H9 (cell line): Measurements from ENCODE around the gene COMMD9. TPM values are rescaled to one million over a fixed set of nuclear protein-coding genes. Genes with fewer than 3 reads are reported as not detected.

ENCODE experiments used
- DNase-seq: peaks from one replicate; pipeline ENCODE4 v3.0.0-alpha.2; 2017
- H2AFZ ChIP-seq: one replicate; pipeline ENCODE4 v1.6.1; 2013; ENCODE audit warnings: mild to moderate bottlenecking, low read length, control low read depth, moderate library complexity
- H2AK5ac ChIP-seq: 2 replicates; pipeline ENCODE4 v1.6.1; 2013; ENCODE audit warnings: low read length, control low read depth, mixed read lengths; ENCODE audit not compliant: insufficient read length
- H2BK120ac ChIP-seq: one replicate; pipeline ENCODE4 v1.6.1; 2013; ENCODE audit warnings: low read depth, mild to moderate bottlenecking, low read length, control low read depth, inconsistent platforms; ENCODE audit not compliant: poor library complexity, severe bottlenecking
- H2BK12ac ChIP-seq: 2 replicates; pipeline ENCODE4 v1.6.1; 2013; ENCODE audit warnings: low read length, control low read depth, mixed read lengths, low read depth; ENCODE audit not compliant: insufficient read length
- H2BK15ac ChIP-seq: 2 replicates; pipeline ENCODE4 v1.6.1; 2013; ENCODE audit warnings: low read depth, low read length, control low read depth
- H2BK20ac ChIP-seq: one replicate; pipeline ENCODE4 v1.6.1; 2013; ENCODE audit warnings: low read depth, mild to moderate bottlenecking, low read length, control low read depth, inconsistent platforms; ENCODE audit not compliant: poor library complexity, severe bottlenecking
- H2BK5ac ChIP-seq: 2 replicates; pipeline ENCODE4 v1.6.1; 2013; ENCODE audit warnings: low read length, control low read depth, mixed read lengths; ENCODE audit not compliant: insufficient read length
- H3K14ac ChIP-seq: 2 replicates; pipeline ENCODE4 v1.6.1; 2013; ENCODE audit warnings: low read length, control low read depth; ENCODE audit not compliant: insufficient read depth
- H3K18ac ChIP-seq: 2 replicates; pipeline ENCODE4 v1.6.1; 2013; ENCODE audit warnings: low read depth, mild to moderate bottlenecking, mixed read lengths, low read length, control low read depth; ENCODE audit not compliant: insufficient read length
- H3K23ac ChIP-seq: 2 replicates; pipeline ENCODE4 v1.6.1; 2013; ENCODE audit warnings: low read length, control low read depth, mixed read lengths, low read depth; ENCODE audit not compliant: insufficient read length
- H3K23me2 ChIP-seq: 2 replicates; pipeline ENCODE4 v1.6.1; 2013; ENCODE audit warnings: low read depth, mild to moderate bottlenecking, mixed read lengths, low read length, control low read depth; ENCODE audit not compliant: insufficient read length, poor library complexity, severe bottlenecking
- H3K27ac ChIP-seq: 2 replicates; pipeline ENCODE4 v1.5.1; 2013; ENCODE audit warnings: low read length, control low read depth, mixed read lengths, low read depth; ENCODE audit not compliant: insufficient read length
- H3K27me3 ChIP-seq: 2 replicates; pipeline ENCODE4 v1.6.1; 2013; ENCODE audit warnings: low read length, control low read depth, inconsistent platforms; ENCODE audit not compliant: insufficient read depth
- H3K4ac ChIP-seq: 2 replicates; pipeline ENCODE4 v1.6.1; 2013; ENCODE audit warnings: low read depth, mild to moderate bottlenecking, control low read depth, inconsistent platforms, low read length, moderate library complexity
- H3K4me1 ChIP-seq: 2 replicates; pipeline ENCODE4 v1.6.1; 2013; ENCODE audit warnings: low read length, control low read depth, inconsistent platforms; ENCODE audit not compliant: insufficient read depth
- H3K4me2 ChIP-seq: 2 replicates; pipeline ENCODE4 v1.6.1; 2013; ENCODE audit warnings: low read length, control low read depth, mixed read lengths; ENCODE audit not compliant: insufficient read length, insufficient read depth
- H3K56ac ChIP-seq: 2 replicates; pipeline ENCODE4 v1.6.1; 2013; ENCODE audit warnings: low read depth, mild to moderate bottlenecking, mixed read lengths, low read length, control low read depth; ENCODE audit not compliant: insufficient read length
- H3K79me1 ChIP-seq: 2 replicates; pipeline ENCODE4 v1.6.1; 2013; ENCODE audit warnings: low read depth, mild to moderate bottlenecking, moderate library complexity, low read length, control low read depth, inconsistent platforms; ENCODE audit not compliant: insufficient read depth, poor library complexity, severe bottlenecking
- H3K79me2 ChIP-seq: 2 replicates; pipeline ENCODE4 v1.6.1; 2013; ENCODE audit warnings: low read length, control low read depth, inconsistent platforms; ENCODE audit not compliant: insufficient read depth
- H3K9ac ChIP-seq: 2 replicates; pipeline ENCODE4 v1.6.1; 2013; ENCODE audit warnings: low read length, control low read depth, mixed read lengths; ENCODE audit not compliant: insufficient read length; ENCODE audit errors: extremely low read depth
- H3K9me3 ChIP-seq: one replicate; pipeline ENCODE4 v1.6.1; 2013; ENCODE audit warnings: low read depth, low read length, inconsistent platforms; ENCODE audit not compliant: control insufficient read depth
- H3T11ph ChIP-seq: one replicate; pipeline ENCODE4 v1.6.1; 2013; ENCODE audit warnings: mild to moderate bottlenecking, low read length, control low read depth, inconsistent platforms
- H4K20me1 ChIP-seq: one replicate; pipeline ENCODE4 v1.6.1; 2013; ENCODE audit not compliant: control insufficient read depth, insufficient read length, insufficient read depth
- H4K5ac ChIP-seq: 2 replicates; pipeline ENCODE4 v1.6.1; 2013; ENCODE audit warnings: low read depth, mild to moderate bottlenecking, mixed read lengths, low read length, control low read depth; ENCODE audit not compliant: insufficient read length
- H4K8ac ChIP-seq: replicated peaks from 2 replicates; pipeline ENCODE4 v1.6.1; 2013; ENCODE audit warnings: low read length, control low read depth, mixed read lengths, low read depth; ENCODE audit not compliant: insufficient read length
- H4K91ac ChIP-seq: 2 replicates; pipeline ENCODE4 v1.6.1; 2013; ENCODE audit warnings: low read depth, mild to moderate bottlenecking, moderate library complexity, mixed read lengths, low read length, control low read depth; ENCODE audit not compliant: insufficient read length
- H3K27ac Mint-ChIP-seq, 3 experiments: 2 replicates in 2 of 3; 3 replicates in 1 of 3; pipeline ENCODE4 v1.8.0; 2020 to 2021; ENCODE audit warnings: mixed read lengths in 3 of 3, mild to moderate bottlenecking in 1 of 3, moderate library complexity in 1 of 3
- H3K27me3 Mint-ChIP-seq: 2 replicates; pipeline ENCODE4 v1.8.0; 2021; ENCODE audit warnings: low read depth, mild to moderate bottlenecking, moderate library complexity, mixed read lengths
- H3K36me3 Mint-ChIP-seq, 3 experiments: 2 replicates in 2 of 3; 3 replicates in 1 of 3; pipeline ENCODE4 v1.8.0; 2020 to 2021; ENCODE audit warnings: low read depth in 3 of 3, mixed read lengths in 3 of 3; ENCODE audit not compliant: insufficient read depth in 1 of 3
- H3K4me1 Mint-ChIP-seq, 2 experiments: 2 replicates each; pipeline ENCODE4 v1.8.0; 2020; ENCODE audit warnings: mixed read lengths in 2 of 2
- H3K4me3 Mint-ChIP-seq, 2 experiments: 2 replicates in 1 of 2; 3 replicates in 1 of 2; pipeline ENCODE4 v1.8.0; 2020 to 2021; ENCODE audit warnings: mild to moderate bottlenecking in 2 of 2, mixed read lengths in 2 of 2, moderate library complexity in 1 of 2
- H3K9me3 Mint-ChIP-seq, 2 experiments: 2 replicates in 1 of 2; 3 replicates in 1 of 2; pipeline ENCODE4 v1.8.0; 2020; ENCODE audit warnings: mild to moderate bottlenecking in 2 of 2, mixed read lengths in 2 of 2, moderate library complexity in 1 of 2
- WGBS: extraction: QIAGEN DNeasy Blood & Tissue Kit; methylation state at CpG from one replicate; pipeline ENCODE4 v1.1.7; 2013; ENCODE audit warnings: missing lambda C conversion rate, low lambda C conversion rate, mixed read lengths; ENCODE audit not compliant: insufficient read length; ENCODE audit errors: extremely low coverage; 5-methylcytosine and 5-hydroxymethylcytosine counted together
- total RNA-seq: library from RNA; stranded (reverse); gene quantifications from 2 replicates; pipeline ENCODE4 v1.2.1, GENCODE V29; 2021
- TF ChIP-seq, protein P1 (sequence below): fragments of 200-600 bp; sonication (generic); conservative IDR thresholded peaks from 3 replicates; pipeline ENCODE4 v1.8.0; 2021; ENCODE audit warnings: antibody characterized with exemption, mild to moderate bottlenecking

COMMD9 gene
- total RNA-seq, 1 experiment from 2014 or later = 47.0 TPM

DNA sequence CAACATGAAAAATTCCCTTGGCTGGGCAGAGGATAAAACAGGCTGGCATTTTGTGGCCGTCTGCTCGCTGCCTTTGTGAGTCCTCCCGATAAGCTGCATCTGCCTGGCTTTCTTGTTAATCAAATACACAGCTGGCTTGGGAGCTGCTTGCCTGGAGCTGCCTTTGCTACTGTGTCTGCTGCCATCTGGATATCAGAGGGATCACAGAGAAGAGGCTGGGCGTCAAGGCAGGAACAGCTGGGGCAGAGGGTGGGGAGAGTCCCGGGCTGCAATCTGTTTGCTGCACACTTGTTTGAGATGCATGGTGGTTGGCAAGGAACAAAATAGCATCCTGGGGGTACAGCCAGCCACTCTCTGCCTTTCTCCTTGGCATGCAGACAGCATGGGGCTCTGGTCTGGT is 36.0 kb downstream of the COMMD9 start:
- Histone ChIP-seq H3K9ac (no peak overlapping the region), H3K9me3 (peaks cover 5% of the 10 kb centered on the region), H3K18ac (no peak overlapping the region), H3K27ac (no peak overlapping the region), H3K79me1 (no peaks in the 10 kb centered on the region), H3K23me2 (no peaks in the 10 kb centered on the region), H2AK5ac (no peak overlapping the region), H3K4ac (no peak overlapping the region), H4K20me1 (no peaks in the 10 kb centered on the region), H4K8ac (no peak overlapping the region), H3K56ac (no peak overlapping the region), H3K23ac (no peak overlapping the region), H3K14ac (no peak overlapping the region), H3T11ph (no peak overlapping the region), H3K27me3 (no peaks in the 10 kb centered on the region), H2BK15ac (no peak overlapping the region), H2BK12ac (no peak overlapping the region), H3K4me1 (no peaks in the 10 kb centered on the region), H4K91ac (no peak overlapping the region), H2AFZ (no peak overlapping the region), H2BK20ac (no peak overlapping the region), H3K4me2 (no peak overlapping the region), H2BK120ac (no peak overlapping the region), H2BK5ac (no peak overlapping the region), H3K79me2 (no peaks in the 10 kb centered on the region), H4K5ac (no peak overlapping the region)
- WGBS = no CpG with 5 or more reads among the region's 5 CpGs
- H3K27me3 Mint-ChIP-seq = peaks cover 16% of the 10 kb centered on the region
- TF ChIP-seq, protein P1, sequence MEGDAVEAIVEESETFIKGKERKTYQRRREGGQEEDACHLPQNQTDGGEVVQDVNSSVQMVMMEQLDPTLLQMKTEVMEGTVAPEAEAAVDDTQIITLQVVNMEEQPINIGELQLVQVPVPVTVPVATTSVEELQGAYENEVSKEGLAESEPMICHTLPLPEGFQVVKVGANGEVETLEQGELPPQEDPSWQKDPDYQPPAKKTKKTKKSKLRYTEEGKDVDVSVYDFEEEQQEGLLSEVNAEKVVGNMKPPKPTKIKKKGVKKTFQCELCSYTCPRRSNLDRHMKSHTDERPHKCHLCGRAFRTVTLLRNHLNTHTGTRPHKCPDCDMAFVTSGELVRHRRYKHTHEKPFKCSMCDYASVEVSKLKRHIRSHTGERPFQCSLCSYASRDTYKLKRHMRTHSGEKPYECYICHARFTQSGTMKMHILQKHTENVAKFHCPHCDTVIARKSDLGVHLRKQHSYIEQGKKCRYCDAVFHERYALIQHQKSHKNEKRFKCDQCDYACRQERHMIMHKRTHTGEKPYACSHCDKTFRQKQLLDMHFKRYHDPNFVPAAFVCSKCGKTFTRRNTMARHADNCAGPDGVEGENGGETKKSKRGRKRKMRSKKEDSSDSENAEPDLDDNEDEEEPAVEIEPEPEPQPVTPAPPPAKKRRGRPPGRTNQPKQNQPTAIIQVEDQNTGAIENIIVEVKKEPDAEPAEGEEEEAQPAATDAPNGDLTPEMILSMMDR = no peak
- H3K27ac Mint-ChIP-seq = no peak overlapping the region
- no peak for DNase-seq
- H3K4me1 Mint-ChIP-seq = peaks cover 9 to 18% of the 10 kb centered on the region in 2 experiments
- no peaks in the 10 kb centered on the region for H3K9me3 Mint-ChIP-seq
- H3K36me3 Mint-ChIP-seq = peaks cover 0 to 4% (median 0%) of the 10 kb centered on the region in 3 experiments; a peak in 3 of 7 replicates
- H3K4me3 Mint-ChIP-seq = no peak overlapping the region
